ENCODE measurements around the gene TIMM50.
"Not testable (repeated sequence)": the region's sequence is repeated elsewhere in the genome, so short reads cannot be mapped to it uniquely, and the experiment has no call there.

The TIMM50 gene

DNA sequence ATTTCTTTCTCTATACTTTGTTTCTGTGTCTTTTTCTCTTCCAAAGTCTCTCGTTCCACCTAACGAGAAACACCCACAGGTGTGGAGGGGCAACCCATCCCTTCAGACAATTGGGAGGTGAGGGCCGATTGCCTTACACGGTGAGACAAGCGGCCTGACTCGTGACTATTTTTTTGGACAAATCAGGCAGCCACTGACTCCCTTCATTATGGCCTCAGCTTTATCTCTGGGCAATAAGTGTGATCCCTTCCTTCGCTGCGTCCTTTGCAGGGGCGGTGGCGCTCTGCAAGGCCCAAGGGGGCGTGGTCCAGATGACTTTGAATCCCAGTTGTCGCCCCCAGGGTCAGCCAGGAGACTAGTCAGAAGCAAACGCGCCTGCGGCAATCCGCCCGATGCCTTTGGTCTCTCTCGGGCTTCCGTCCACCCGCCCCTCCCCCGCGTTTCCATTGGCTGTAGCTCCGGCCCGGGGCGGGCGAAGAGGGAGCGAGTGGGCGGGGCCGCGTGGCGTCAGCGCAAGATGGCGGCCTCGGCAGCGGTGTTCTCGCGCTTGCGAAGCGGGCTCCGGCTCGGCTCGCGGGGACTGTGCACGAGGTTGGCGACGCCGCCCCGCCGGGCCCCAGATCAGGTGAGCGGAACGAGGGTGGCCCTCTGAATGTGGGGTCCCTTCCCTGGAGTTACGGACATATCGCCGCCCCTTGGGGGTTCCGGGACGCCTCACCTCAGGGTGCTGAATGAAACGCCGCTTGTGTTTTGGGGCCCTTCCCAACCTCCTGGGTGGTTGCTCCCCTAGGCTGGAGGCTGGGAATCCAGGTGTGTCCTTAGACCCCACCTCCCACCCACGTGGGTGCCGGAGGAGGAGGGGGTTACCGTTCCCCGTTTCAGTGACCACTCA is at the start of gene TIMM50:
Gene TIMM50, plus strand, starts transcription at position 502 of the 892 bp plus-strand sequence. Its CDS starts 16 bp downstream, at position 518.
- peak; percentile 95 for DNase-seq (ENCODE audit: low spot score)

DNA sequence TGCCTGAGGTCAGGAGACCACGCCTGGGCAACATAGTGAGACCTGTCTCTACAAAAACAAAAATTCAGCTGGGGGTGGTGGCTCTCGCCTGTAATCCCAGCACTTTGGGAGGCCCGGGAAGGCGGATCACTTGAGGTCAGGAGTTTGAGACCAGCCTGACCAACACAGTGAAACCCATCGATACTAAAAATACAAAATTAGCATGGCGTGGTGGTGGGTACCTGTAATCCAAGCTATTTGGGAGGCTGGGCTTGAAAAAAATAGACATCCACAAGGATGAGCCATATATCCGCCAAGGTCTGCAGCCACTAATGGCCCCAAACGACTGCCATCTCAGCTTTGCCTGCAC is 48.0 kb upstream of the TIMM50 start:
- DNase-seq (ENCODE audit: low spot score): no peak

DNA sequence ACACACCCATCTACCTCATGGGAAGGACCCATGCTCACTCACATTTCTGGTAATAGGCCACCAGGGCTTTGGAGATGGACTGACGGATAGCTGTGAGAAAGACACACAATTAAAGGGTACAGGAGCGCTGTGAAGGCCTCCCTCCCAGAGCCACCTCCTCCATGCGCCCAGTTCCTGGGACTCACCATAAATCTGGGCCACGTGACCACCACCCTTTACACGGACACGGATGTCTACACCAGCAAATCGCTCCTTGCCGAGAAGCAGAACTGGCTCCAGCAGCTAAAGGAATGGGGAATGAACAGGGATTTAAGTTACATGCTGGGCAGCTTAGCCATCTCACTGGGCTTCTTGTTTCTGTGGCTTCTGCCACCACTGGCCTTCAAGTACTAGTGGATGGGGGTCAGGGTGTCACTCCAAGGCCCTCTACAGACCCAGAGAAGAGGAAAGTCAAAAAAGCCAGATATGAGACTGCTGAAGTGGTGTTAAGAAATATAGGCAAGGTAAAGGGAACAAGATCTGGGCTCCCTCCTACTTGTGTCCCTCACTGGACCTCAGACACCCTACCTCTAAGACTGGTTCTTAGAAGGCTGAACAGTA is 47.1 kb upstream of the TIMM50 start:
- DNase-seq (ENCODE audit: low spot score): no peak

DNA sequence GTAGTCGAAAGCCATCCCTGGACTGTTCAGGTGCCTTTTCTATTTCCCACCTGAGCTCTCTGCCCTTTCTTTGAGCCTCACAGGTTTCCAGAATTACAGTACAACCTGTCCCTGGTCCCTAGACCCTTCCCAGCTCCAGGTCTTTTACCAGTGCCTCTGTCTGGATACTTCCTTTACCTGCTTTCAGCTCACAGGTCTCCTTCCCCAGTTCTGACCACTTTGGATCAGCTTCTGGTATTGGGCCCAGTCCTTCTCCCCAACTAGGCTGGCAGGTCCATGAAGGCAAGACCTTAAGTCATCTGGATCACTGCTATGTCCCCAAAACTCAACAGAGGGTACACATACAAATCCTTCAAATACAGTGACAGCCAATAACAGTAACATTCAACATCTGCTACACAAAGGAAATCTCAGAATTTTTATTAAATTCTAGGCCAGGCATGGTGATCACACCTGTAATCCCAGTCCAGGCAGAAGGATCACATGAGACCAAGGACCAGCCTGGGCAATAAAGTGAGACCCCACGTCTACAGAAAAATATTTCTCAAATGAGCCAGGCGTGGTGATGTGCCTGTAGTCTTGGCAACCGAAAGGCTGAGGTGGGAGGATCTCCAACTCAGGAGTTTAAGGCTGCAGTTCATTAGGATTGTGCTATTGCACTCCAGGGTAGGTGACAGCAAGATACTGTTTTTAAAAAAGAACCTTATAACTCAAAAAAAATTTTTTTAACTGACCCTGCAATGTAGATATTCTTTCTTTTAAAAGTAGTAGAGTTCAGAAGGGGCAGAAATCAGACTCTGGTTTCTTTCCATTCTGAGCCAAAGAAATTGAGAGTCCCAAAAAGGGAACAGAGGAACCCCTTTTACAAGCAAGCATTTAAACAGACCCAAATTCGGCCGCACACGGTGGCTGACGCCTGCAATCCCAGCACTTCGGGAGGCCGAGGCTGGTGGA is 46.2 kb upstream of the TIMM50 start:
- DNase-seq (ENCODE audit: low spot score): no peak

DNA sequence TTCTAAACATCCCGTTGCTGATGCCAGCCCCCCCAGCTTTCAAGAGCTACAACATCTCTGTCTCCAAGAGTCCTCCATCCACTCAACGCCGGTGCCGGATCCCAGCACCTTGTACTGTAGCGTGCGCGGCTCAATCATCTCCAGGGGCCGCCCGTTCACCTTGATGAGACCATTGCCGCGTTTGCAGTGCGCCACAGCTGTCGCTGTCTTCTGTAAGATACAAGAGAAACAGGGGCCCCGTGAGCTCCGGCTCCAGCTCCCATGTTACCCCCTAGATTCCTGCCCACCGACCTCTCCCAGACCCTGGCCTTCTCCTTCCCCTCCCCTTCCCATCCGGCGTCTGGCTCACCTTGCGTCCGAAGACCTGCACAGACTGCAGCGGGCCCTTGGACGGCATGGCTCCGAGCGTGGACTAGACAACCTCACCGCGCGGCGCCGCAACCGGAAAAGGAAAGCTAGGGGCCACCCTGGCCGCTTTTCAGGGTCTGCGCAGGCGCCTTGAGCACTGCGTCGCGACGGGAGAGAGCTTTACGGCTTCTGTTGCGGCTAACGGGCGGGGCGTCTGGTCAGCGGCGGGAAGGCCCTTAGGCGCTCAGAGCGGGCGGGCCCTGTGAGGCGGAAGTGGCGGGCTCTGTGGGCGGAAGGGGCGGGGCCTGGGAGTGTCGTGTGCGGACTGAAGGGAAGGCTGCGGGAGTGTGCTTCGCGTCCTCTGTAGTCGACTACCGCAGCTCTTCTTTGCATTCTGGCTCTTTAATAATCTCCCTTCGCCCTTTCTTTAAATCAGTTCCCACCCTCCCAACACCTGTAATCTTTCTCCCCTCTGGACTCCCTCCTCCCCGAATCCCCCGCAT is 44.9 kb upstream of the TIMM50 start, which contains the start of gene RPS16:
Gene RPS16, minus strand, starts transcription at position 451 of the 851 bp plus-strand sequence. Its CDS starts 54 bp downstream, at position 397.
- peak; percentile 98 for DNase-seq (ENCODE audit: low spot score)

GRCh38 chr19:39436350-39436716 is 44.3 kb upstream of the TIMM50 start:
- DNase-seq (ENCODE audit: low spot score): no peak

DNA sequence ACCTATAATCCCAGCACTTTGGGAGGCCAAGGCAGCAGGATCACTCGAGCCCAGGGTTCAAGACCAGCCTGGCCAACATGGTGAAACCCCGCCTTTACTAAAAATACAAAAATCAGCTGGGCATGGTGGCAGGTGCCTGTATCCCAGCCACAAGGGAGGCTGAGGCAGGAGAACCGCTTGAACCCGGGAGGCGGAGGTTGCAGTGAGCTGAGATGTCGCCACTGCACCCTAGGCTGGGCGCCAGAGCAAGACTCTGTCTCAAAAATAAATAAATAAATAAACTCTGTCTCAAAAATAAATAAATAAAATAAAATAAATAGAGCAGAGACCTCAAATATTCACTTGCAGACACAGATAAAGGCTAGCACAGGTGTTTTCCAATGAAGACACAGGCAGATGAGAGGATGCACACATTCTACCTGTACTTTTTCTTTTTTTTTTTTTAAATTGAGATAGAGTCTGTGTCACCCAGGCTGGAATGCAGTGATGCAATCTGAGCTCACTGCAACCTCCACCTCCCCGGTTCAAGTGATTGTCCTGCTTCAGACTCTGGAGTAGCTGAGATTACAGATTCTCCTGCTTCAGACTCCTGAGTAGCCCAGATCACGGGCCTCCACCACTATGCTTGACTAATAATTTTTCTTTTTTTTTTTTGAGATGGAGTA is 42.2 kb upstream of the TIMM50 start:
- no peak for DNase-seq (ENCODE audit: low spot score)

DNA sequence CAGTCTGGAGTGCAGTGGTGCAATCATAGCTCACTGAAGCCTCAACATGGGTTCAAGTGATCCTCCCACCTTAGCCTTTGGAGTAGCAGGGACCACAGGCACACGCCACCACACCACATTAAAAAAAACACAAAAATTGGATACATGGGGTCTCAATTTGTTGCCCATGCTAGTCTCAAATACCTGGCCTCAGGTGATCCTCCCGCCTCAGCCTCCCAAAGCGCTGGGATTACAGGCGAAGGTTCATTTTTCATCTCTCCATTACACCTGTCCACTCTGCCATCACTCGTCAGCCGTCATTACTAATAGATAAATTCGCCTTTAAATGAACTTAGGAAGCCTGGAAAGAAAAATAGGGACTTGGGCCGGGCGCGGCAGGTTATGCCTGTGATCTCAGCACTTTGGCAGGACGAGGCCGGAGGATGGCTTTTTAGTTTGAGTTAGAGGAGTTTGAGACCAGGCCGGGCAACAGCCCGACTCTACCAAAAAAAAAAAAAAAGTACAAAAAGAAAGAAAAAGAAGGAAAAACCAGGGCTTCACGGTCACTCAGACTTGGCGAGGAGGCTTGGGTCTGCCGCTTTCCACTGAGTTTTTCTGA is 35.9 kb upstream of the TIMM50 start:
- DNase-seq (ENCODE audit: low spot score): no peak

DNA sequence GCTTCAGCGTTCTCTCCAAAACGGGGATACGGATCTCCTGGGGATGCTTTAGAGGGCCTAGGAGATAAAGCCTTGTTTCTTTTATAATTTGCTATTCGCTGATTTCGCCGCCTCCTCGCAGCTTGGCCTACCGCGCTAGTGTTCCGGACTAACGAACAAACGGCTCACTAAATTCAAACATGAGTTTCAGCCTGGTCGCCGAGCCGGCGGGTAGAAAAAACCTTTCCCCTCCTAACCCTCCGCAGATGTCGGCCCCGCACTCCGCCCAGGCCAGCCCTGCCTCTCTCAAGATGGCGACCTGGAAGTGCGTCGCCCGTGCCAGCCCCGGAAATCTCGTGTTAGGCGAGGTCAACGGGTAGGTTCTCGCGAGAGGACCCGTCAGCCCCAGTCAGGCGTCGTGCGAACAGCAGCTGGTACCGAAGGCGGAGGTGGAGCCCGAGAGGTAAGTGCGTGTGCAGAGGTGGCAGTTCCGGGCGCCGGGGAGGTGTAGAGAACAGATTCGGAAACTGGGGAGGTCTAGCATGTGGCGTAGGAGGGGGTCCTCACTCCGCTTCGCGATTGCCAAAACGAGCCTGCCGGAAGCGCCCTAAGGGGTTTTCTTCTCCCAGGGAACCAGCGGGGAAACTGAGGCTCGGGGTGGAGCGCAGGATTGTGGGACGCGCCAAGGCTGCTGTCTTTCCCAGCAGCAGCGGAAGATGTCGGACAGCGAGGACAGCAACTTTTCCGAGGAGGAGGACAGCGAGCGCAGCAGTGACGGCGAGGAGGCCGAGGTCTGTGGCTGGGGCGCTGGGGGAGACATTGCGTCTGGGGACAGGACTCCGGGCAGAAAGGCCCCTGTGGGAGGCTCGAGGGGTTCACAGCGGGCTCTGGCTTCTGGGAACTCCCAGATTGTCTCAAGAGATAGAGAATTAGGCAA is 35.2 kb upstream of the TIMM50 start, which contains the start of gene SUPT5H:
Gene SUPT5H, plus strand, starts transcription at position 387 of the 916 bp plus-strand sequence. Its CDS starts 309 bp downstream, at position 696.
- DNase-seq (ENCODE audit: low spot score): peak; percentile 98

GRCh38 chr19:39446365-39447084 is 34.1 kb upstream of the TIMM50 start:
- DNase-seq (ENCODE audit: low spot score): no peak

- no peak for DNase-seq (ENCODE audit: low spot score)
Observed at GRCh38 chr19:39448271-39448670, 32.4 kb upstream of the TIMM50 start.

DNA sequence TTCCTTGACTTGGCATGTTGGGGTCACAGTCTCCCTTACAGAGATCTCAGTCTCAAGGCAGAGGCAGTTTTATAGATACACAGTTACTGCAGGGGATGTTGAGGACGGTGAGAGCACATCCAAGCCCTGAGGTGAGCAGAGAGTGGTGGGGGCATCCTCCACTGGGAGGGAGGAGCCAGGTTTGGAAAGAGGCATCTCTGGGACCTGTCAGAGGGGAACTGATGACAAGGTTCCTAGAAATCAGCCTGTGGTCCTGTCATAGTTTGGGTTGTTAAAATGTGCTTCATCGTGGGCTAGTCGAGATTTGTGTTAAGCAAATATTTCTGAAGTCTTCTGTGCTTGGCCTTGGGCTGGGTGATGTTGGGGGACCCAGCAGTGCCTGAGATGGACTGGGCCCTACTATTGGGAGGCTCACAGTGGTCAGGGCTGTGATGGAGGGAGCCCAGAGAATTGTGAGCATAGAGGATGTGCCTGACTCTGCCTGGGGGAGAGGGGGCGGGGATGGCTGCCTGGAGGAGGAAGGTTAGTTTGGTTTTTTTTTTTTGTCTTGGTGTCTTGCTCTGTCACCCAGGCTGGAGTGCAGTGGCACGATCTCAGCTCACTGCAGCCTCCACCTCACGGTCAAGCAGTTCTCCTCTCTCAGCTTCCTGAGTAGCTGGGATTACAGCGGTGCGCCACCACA is 31.4 kb upstream of the TIMM50 start:
- no peak for DNase-seq (ENCODE audit: low spot score)

DNA sequence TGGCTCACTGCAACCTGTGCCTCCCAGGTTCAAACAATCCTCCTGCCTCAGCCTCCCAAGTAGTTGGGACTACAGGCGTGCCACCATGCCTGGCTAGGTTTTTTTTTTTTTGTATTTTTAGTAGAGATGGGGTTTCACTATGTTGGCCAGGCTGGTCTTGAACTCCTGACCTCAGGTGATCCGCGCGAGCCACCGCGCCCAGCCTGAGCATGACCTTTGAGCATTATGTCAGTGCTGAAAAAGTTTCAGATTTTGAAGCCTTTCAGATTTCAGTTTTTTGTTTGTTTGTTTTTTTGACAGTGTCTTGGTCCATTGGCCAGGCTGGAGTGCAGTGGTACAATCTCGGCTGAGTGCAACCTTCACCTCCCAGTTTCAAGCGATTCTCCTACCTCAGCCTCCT is 29.4 kb upstream of the TIMM50 start:
- DNase-seq (ENCODE audit: low spot score): not testable (repeated sequence)

GRCh38 chr19:39463403-39463802 is 17.2 kb upstream of the TIMM50 start:
- DNase-seq (ENCODE audit: low spot score): no peak

DNA sequence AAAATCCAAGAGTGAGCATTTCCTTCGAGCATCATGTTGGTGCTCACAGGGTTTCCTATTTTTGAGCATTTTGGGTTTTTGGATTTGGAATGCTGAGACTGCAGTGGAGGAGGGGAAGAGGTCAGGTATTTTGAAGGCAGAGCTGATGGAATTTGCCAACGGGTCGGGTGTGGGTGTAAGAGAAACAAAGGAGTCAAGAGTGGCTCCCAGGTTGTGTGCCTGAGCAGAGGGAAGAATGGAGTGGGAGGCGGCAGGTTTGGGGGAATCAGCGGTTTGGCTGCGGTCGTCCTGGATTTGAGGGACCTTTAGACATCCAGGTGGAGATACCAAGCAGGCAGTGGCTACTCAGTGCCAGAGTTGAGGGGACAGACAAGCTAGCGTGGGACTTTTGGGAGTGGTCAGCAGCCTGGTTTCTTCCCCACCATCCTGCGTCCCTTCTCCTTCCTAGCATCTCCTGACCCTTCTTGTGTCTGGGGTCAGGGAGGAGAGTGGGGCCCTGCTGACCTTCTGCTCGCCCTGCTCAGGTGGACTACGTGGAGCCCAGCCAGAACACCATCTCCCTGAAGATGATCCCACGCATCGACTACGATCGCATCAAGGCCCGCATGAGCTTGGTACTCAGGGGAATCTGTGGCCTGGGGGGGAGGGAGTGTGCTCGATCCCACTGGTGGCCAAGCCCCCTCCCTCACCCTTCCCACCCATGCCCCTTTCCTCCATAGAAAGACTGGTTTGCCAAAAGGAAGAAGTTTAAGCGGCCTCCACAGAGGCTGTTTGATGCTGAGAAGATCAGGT is 14.5 kb upstream of the TIMM50 start:
- no peak for DNase-seq (ENCODE audit: low spot score)

DNA sequence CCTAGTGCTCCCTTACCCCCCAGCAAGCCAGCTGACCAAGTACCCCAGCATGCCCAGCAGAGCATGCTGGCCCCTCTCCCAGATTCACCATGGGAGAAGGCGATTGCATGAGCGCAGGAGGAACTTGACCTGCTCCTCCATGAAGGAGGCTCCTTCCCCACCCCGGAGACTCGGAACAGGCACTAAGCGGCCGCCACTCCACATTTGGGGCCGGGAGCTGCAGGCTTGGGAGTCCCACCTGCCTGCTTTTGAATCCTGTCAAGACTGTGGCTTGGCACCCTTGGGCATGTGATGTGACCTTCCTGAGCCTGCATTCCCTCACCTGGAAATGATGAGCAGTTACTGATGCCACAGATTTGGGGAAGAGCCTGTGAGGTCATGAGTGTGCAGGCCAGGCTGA is 12.7 kb upstream of the TIMM50 start:
- DNase-seq (ENCODE audit: low spot score): no peak

- DNase-seq (ENCODE audit: low spot score): no peak
Observed at GRCh38 chr19:39469036-39469435, 11.6 kb upstream of the TIMM50 start.
